ENCODE measurements around the gene HMG20B.

GRCh38 chr19:3531716-3532115 lies 41.0 kb upstream of the HMG20B start:
- no peak for TF ChIP-seq CTCF (IDR thresholded peaks at IDR 0.05)
- no peak for TF ChIP-seq POLR2A (IDR thresholded peaks at IDR 0.05)
- no peak for TF ChIP-seq EP300 (IDR thresholded peaks at IDR 0.05)
